SIG-M5 (cell line): Measurements from ENCODE around the gene APCDD1L.

Experiments used
- DNase-seq: peaks from one replicate; lab custom pipeline; 2025; lab: John Stamatoyannopoulos, UW

The APCDD1L gene

GRCh38 chr20:58466095-58466708 lies 49.0 kb downstream of the APCDD1L start:
- no peak for DNase-seq

DNA sequence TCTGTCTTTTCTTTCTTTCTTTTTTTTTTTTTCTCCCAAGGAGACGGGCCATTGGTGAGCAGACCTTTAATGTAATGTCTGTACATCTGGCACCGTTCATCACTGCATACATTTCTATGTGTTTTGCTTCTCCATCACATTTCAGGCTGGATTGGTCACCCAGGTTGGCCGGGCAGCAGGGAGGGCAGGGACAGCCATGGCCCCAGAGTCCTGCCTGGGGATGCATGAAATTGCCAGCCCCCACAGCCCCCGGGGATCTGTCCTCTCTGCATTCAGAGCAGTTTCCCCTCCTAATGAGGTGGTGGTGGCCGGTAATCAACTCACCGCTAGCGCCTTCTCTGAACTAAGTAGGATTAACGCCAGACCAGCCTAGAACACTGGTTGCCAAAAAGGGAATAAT lies 50.4 kb downstream of the APCDD1L start:
- DNase-seq, result no peak

DNA sequence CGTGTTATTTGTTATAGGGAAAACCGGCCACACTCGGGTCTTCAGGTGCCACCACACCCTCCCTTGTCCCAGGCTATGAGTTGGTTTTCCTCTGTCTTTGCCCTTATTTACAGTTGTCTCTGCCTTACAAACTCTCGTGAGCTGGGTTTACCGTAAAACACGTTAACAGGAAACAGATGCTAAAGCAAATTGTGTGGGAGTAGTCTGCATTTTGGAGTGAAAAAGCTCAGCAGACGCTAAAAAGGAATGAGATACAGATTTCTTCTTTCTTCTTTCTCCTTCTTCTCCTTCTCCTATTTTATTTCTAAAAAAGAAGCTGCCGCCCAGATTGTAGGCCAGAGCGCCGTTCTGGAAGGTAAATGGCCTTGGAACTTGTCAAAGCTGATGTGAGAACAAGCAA lies 51.9 kb downstream of the APCDD1L start:
- DNase-seq, result no peak

DNA sequence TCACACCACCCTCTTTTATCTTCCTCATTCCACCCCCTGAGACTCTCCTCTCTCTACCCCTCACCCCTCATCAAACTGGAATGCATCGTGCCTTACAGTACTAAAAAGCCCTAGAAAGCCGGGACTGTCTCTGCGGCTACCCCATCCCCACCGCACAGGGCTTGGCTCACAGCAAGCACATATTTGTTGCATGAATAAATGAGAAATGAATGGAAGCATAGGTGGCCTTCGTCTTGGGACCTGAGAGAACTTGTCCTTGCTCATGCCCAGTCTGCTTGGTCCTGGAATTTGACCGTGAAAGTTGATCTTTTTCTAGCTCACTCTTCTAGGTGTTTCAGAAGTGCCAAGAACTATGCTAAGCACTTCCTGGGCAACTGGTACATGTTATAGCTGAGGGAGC lies 53.3 kb downstream of the APCDD1L start:
- DNase-seq, result no peak

- no peak for DNase-seq
Observed at GRCh38 chr20:58461104-58461503, 54.1 kb downstream of the APCDD1L start.

DNA sequence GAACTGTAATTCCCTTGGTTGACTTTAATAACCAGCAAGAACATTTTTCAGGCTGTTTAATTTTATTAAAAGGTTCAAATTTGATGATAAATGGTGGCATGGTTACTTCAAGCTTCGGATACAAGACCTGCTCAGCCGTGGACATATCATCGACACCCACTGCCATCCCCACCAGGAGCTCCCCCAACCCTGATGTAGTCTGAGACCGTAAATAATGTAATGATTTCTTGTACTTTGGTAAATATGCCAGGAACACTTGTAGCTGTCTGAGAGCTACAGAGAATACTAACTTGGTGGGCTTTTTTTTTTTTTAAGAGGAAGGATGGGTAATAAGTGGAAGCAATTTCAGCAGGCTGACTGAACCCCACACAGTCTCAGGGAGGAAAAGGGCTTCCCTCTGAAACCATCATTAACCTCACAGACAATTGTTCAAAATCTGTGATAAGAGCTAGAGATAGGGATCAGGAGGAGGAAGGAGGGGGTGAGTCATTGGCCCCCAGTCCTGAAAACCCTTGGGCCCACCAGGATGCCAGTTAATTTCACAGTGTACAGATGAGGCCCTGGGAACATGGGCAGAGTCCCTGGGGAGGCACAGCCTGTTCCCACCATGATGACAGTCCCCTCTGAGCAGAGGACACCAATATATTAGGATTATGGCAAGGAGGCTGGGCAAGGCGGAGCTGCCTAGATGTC lies 56.0 kb downstream of the APCDD1L start:
- DNase-seq, result no peak

- DNase-seq, result no peak
Observed at GRCh38 chr20:58458342-58459057, 56.7 kb downstream of the APCDD1L start.

GRCh38 chr20:58457083-58457695 lies 58.0 kb downstream of the APCDD1L start:
- no peak for DNase-seq

- DNase-seq, result no peak
Observed at GRCh38 chr20:58454460-58454859, 60.7 kb downstream of the APCDD1L start.

GRCh38 chr20:58453391-58453790 lies 61.8 kb downstream of the APCDD1L start:
- no peak for DNase-seq

DNA sequence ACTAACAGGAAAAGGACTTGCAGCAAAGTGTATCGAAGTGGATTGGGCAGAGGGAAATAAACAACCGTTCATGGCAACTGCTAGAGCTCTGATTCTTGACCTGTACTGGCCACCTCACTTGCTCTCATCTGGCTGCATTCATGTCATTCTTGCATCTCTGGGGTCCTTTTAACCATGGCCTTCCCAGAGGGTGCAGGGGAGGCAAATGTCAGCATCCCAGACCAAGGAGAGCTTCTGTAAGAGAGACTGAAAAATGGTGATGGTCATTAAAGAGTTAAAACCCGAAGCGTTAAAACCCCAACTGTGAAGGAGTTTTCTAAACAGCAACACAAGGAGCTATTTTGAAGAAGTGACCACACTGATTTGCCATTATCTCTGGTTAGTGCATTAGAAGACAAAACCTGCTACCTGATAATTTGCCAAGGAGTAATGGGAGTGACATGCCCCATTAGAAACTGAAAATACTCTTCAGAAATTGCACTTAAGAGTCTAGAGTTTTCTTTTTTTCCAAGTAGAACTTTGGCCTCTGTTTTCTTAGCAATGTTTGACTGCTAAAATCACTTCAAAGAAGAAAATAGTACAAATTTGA lies 62.4 kb downstream of the APCDD1L start:
- DNase-seq, result no peak

- no peak for DNase-seq
Observed at GRCh38 chr20:58450254-58450653, 64.9 kb downstream of the APCDD1L start.

- DNase-seq, result no peak
Observed at GRCh38 chr20:58449681-58450221, 65.4 kb downstream of the APCDD1L start.

GRCh38 chr20:58448958-58449357 lies 66.2 kb downstream of the APCDD1L start:
- DNase-seq, result no peak

GRCh38 chr20:58447511-58448391 lies 67.4 kb downstream of the APCDD1L start:
- no peak for DNase-seq

- DNase-seq, result no peak
Observed at GRCh38 chr20:58446960-58447265, 68.3 kb downstream of the APCDD1L start.

DNA sequence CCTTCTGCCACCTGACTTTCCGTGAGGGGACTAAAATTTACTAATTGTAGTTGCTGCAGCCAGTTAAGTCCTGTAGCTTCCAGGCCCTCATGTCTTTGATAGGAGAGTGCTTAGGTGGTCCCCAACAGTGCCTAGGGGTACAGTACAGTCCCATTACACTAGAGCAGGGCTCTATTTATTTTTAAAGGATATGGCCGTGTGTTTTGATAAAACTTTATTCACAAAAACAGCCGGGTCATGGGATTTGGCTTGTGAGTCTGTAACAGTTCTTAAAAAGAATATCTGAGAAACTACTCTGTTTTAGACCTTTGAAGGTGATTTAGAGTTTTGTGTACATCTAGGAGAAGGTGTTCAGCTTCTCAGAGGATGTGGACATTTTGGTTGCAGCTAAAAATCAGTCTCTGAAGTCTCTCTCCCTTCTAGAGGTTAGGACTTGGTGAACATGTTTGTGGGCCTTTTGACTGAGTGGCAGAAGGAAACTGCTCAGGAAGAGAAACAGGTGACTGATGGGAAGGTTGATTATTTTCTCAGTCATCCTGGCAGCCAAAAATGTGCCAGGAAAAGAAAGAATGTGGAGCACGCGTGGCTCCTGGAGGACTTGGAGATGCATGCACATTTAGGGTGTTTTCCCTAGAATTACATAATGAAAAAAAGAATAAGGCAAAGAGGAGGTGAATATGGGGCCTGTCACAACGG lies 68.8 kb downstream of the APCDD1L start:
- DNase-seq, result no peak

GRCh38 chr20:58444746-58445255 lies 70.4 kb downstream of the APCDD1L start:
- no peak for DNase-seq

DNA sequence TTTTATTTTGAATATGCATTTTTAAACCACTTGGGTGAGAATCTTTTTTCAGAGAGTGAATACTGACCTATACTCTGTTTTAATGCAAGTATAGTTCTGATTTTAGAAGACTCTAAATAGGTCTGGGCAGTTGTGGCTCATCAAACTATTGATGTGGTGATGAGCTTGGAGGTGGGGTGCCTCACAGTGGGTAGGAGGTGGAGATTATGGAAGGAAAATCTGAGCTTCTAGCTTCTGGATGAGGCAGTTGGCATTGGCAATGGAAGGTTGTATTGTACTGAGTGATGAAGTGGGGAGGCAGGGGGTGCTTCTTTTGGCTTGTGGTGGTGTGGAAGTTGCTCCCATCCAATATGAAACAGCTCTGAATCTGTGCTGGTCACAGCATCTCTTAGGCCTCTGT lies 73.5 kb downstream of the APCDD1L start:
- DNase-seq, result no peak

DNA sequence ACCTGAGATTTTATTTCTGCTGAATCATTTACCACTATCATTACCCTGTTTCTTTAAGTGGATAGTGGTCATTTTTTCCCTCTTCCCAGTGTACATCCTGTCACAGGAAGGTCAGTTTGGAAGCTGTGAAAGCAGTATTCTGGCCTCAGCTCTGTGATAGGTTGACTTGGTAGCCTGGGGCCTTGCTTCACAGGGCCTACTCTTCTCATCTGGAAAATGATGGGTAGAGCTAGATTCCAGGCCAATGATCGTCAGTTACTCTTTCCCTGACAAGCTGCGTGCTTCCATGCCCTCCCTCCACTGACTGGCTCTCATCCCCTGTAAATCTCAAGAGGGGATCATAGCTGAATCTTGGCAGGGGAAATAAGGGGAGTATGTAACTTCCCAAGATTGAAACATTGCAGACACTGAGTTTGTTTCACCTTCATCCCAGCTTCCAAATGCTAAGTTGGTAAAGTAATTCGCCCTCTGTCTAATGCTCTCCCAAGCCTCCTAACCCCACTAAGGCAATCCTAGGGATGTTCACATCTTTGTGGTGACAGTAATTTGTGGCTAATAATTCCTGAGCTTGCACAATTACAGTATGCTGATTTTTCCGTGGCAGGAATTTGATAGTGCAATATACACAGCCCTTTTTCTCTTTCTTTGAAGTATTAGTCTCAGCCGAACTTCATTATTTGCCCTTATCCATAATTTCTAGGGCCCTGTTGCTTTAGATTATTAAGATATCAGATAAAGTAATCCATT lies 75.0 kb downstream of the APCDD1L start:
- DNase-seq, result no peak
